K562 (cell line): ENCODE measurements around the gene MINDY4. TPM values are rescaled to one million over a fixed set of nuclear protein-coding genes. Genes with fewer than 3 reads are reported as not detected.

ENCODE experiments used
- CREB1 ChIP-seq, 2 experiments: sonication (generic) in 1 of 2; formaldehyde crosslinking in 1 of 2; IDR thresholded peaks; 2 replicates each; pipeline versions ENCODE4 v1.6.1 to v1.8.0; 2012 to 2022; ENCODE audit warnings: inconsistent platforms in 1 of 2, mild to moderate bottlenecking in 1 of 2, missing genetic modification reagents in 1 of 2, moderate library complexity in 1 of 2
- FOXK1 ChIP-seq: sonication (generic); formaldehyde crosslinking; IDR thresholded peaks from 2 replicates; pipeline ENCODE4 v1.8.0; 2022; ENCODE audit warnings: missing genetic modification reagents, mild to moderate bottlenecking, borderline replicate concordance
- GTF2A2 ChIP-seq: IDR thresholded peaks from 2 replicates; pipeline ENCODE4 v1.6.1; 2016; ENCODE audit warnings: mild to moderate bottlenecking, missing genetic modification characterization, missing compliant biosample characterization
- HDAC6 ChIP-seq: IDR thresholded peaks from 2 replicates; pipeline ENCODE4 v1.6.1; 2012; ENCODE audit warnings: low read depth, mild to moderate bottlenecking, control low read depth, inconsistent platforms, low read length, moderate library complexity
- HEY1 ChIP-seq: fragments of 250-450 bp; sonication (Bioruptor Pico); IDR thresholded peaks from 2 replicates; pipeline ENCODE4 v1.5.0; 2020; ENCODE audit warnings: mild to moderate bottlenecking, moderate library complexity, borderline replicate concordance
- HNRNPLL ChIP-seq: fragments of 200-400 bp; formaldehyde crosslinking; IDR thresholded peaks from 2 replicates; pipeline ENCODE4 v1.6.1; 2017; ENCODE audit warnings: low read length, low read depth, mild to moderate bottlenecking; ENCODE audit not compliant: poor library complexity, severe bottlenecking
- LEF1 ChIP-seq: fragments of 450-650 bp; IDR thresholded peaks from 2 replicates; pipeline ENCODE4 v1.6.1; 2016; ENCODE audit warnings: mild to moderate bottlenecking
- MAZ ChIP-seq, 2 experiments: fragments of 450-650 bp in 1 of 2; sonication (generic) in 1 of 2; formaldehyde crosslinking; IDR thresholded peaks in 1 of 2; conservative IDR thresholded peaks in 1 of 2; 2 replicates each; pipeline versions ENCODE4 v1.4.0 to v1.5.0; 2020; ENCODE audit warnings: mild to moderate bottlenecking in 1 of 2, missing genetic modification reagents in 1 of 2
- MBD2 ChIP-seq: sonication (generic); IDR thresholded peaks from 2 replicates; pipeline ENCODE4 v1.6.1; 2016; ENCODE audit warnings: low read depth, borderline replicate concordance
- NCOR1 ChIP-seq: fragments of 450-650 bp; IDR thresholded peaks from 2 replicates; pipeline ENCODE4 v1.6.1; 2016; ENCODE audit warnings: mild to moderate bottlenecking, moderate library complexity
- NONO ChIP-seq, 2 experiments: fragments of 200-400 bp in 1 of 2; fragments of 450-650 bp in 1 of 2; formaldehyde crosslinking in 1 of 2; IDR thresholded peaks; 2 replicates each; pipeline ENCODE4 v1.6.1; 2017; ENCODE audit warnings: low read depth in 2 of 2, mild to moderate bottlenecking in 2 of 2, moderate library complexity in 2 of 2, low read length in 1 of 2
- PHB2 ChIP-seq: fragments of 450-650 bp; IDR thresholded peaks from 2 replicates; pipeline ENCODE4 v1.6.1; 2017; ENCODE audit warnings: low read depth
- RAD21 ChIP-seq, 2 experiments: fragments of 250-450 bp in 1 of 2; fragments of 450-650 bp in 1 of 2; sonication (Bioruptor Pico) in 1 of 2; formaldehyde crosslinking in 1 of 2; IDR thresholded peaks in 1 of 2; conservative IDR thresholded peaks in 1 of 2; 2 replicates each; pipeline versions ENCODE4 v1.4.0 to v1.8.0; 2020 to 2022; ENCODE audit warnings: mild to moderate bottlenecking in 2 of 2, moderate library complexity in 1 of 2
- RNF2 ChIP-seq: sonication (generic); IDR thresholded peaks from 2 replicates; pipeline ENCODE4 v1.6.1; 2016
- RUNX1 ChIP-seq: sonication (generic); IDR thresholded peaks from 2 replicates; pipeline ENCODE4 v1.6.1; 2016; ENCODE audit warnings: antibody characterized with exemption, low read depth
- SAFB ChIP-seq: fragments of 200-400 bp; formaldehyde crosslinking; IDR thresholded peaks from 2 replicates; pipeline ENCODE4 v1.6.1; 2017; ENCODE audit warnings: low read depth, low read length, borderline replicate concordance
- SP1 ChIP-seq: sonication (generic); formaldehyde crosslinking; IDR thresholded peaks from 2 replicates; pipeline ENCODE4 v1.8.1; 2022; ENCODE audit warnings: mild to moderate bottlenecking, missing genetic modification reagents
- TAF1 ChIP-seq: IDR thresholded peaks from 2 replicates; pipeline ENCODE4 v1.6.1; 2011; ENCODE audit warnings: mild to moderate bottlenecking, low read length, moderate library complexity; ENCODE audit not compliant: insufficient read depth, control insufficient read depth, severe bottlenecking; ENCODE audit errors: extremely low read depth
- TBP ChIP-seq: optimal IDR thresholded peaks from 2 replicates; pipeline ENCODE3; 2011; ENCODE audit warnings: low read depth, low read length, improper control_type of control experiment
- ZEB2 ChIP-seq: fragments of 450-650 bp; IDR thresholded peaks from 2 replicates; pipeline ENCODE4 v1.6.1; 2016
- ZNF165 ChIP-seq: fragments of 250-450 bp; sonication (Bioruptor Pico); IDR thresholded peaks from 2 replicates; pipeline ENCODE4 v1.4.0; 2020; ENCODE audit warnings: borderline replicate concordance
- polyA plus RNA-seq, 8 experiments: library from polyadenylated mRNA; depleted of rRNA in 4 of 8; stranded (reverse) in 5 of 8; unstranded in 3 of 8; fragments of >200 nt; fragmentation: Nextera tagmentation in 2 of 8; fragmentation: Illumina TruSeq in 1 of 8; extraction: Ambion mirVana in 2 of 8; extraction: Trizol in 1 of 8; gene quantifications; 2 replicates each; pipeline versions ENCODE4 v1.2.1 to v1.2.3, GENCODE V29; 2011 to 2014; ENCODE audit warnings: inconsistent platforms in 1 of 8, missing spikeins in 1 of 8
- total RNA-seq, 7 experiments: library from RNA; depleted of rRNA in 6 of 7; stranded (reverse); fragments of >200 nt in 6 of 7; fragmentation: Illumina TruSeq in 2 of 7; extraction: Trizol in 2 of 7; gene quantifications; 2 replicates each; pipeline versions ENCODE4 v1.2.1 to v1.2.3, GENCODE V29; 2011 to 2021; ENCODE audit warnings: low replicate concordance in 1 of 7
- TF ChIP-seq, protein P1 (sequence below): fragments of 450-650 bp; IDR thresholded peaks from 2 replicates; pipeline ENCODE4 v1.6.1; 2016; ENCODE audit warnings: low read depth, mild to moderate bottlenecking, moderate library complexity
- TF ChIP-seq, protein P2 (sequence below): fragments of 150-350 bp; conservative IDR thresholded peaks from 2 replicates; pipeline ENCODE4 v1.6.1; 2014; ENCODE audit warnings: low read length
- TF ChIP-seq, protein P3 (sequence below): sonication (generic); formaldehyde crosslinking; IDR thresholded peaks from 2 replicates; pipeline ENCODE4 v1.8.0; 2023; ENCODE audit warnings: mild to moderate bottlenecking, missing genetic modification reagents

The MINDY4 gene
- total and polyA plus RNA-seq, 9 of the 15 experiments (the other 6 are each of a cell fraction or from before 2014, with no cell fraction given): 2.1 to 16.7 (median 11.0) TPM

DNA sequence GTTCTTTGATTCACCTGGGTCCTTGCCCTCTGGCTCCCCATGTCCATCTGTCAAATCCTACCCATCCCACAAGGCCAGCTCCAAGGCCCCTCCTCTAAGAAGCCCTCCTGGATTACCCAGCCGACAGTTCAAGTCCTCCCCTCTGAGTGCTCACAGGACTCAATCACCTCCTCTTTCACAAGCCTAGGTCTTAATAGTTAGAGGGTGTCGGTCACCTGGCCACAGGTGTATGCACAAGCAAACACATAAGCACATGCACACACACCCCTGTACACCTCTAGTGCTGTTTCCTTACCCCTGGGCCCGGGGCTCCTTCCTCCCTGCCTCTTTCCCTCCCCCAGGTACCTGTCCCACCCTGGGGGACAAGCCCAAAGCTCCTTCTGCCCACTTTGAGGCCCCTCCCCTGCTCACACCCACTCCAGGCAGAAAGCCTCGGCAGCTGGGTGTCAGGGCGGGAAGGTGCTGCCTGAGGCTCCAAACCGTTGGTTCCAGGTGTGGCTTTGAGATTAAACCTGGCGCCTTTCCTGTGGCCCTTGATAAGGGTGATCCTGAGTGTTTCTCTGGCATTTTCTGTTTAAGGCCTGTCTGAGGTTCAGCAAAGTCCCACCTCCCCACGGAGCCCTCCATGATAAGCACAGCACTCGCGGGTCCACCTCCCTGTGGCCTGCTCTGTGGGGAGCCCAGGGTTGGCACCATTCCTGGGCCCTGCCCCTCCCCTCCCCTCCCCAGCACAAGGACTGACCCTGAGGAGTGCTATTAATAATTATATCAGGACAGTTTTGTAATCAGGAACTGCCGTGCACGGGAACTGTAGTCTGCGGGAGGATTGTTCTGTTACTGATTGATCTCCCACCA, 125.8 kb downstream of the MINDY4 start (continued):
- TF ChIP-seq, protein P1, sequence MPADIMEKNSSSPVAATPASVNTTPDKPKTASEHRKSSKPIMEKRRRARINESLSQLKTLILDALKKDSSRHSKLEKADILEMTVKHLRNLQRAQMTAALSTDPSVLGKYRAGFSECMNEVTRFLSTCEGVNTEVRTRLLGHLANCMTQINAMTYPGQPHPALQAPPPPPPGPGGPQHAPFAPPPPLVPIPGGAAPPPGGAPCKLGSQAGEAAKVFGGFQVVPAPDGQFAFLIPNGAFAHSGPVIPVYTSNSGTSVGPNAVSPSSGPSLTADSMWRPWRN: 0 out of 2 replicates have a peak, but pooled peaks have one; percentile 34
- peak; percentile 91 for TF ChIP-seq NCOR1
- TF ChIP-seq MAZ (CRISPR knock-in tag; conservative IDR thresholded peaks at IDR 0.05 in 1 of 2, IDR thresholded peaks at IDR 0.05 in 1 of 2): 0 out of 4 replicates have a peak, but pooled peaks of 1 of the 2 experiments have one; percentile 43
- TF ChIP-seq LEF1: peak; percentile 27; the same call in 1 of the 2 replicates
- no peak for TF ChIP-seq TBP
- TF ChIP-seq HEY1 (CRISPR knock-in tag): no peak
- TF ChIP-seq HNRNPLL: no peak
- no peak for TF ChIP-seq FOXK1 (CRISPR knock-in tag)
- TF ChIP-seq RNF2: peak; percentile 43; the same call in 1 of the 2 replicates
- peak; percentile 81 for TF ChIP-seq RUNX1
- peak; percentile 39 for TF ChIP-seq TAF1
- no peak for TF ChIP-seq ZNF165 (CRISPR knock-in tag)
- peak; percentile 52; the same call in 1 of the 2 replicates for TF ChIP-seq PHB2
- peak; percentile 73 for TF ChIP-seq CREB1 (IDR thresholded peaks at IDR 0.05)
- TF ChIP-seq CREB1 (CRISPR knock-in tag; IDR thresholded peaks at IDR 0.05): no peak
- peak; percentile 45; the same call in 1 of the 2 replicates for TF ChIP-seq MBD2
- no peak for TF ChIP-seq HDAC6
- TF ChIP-seq, protein P2, sequence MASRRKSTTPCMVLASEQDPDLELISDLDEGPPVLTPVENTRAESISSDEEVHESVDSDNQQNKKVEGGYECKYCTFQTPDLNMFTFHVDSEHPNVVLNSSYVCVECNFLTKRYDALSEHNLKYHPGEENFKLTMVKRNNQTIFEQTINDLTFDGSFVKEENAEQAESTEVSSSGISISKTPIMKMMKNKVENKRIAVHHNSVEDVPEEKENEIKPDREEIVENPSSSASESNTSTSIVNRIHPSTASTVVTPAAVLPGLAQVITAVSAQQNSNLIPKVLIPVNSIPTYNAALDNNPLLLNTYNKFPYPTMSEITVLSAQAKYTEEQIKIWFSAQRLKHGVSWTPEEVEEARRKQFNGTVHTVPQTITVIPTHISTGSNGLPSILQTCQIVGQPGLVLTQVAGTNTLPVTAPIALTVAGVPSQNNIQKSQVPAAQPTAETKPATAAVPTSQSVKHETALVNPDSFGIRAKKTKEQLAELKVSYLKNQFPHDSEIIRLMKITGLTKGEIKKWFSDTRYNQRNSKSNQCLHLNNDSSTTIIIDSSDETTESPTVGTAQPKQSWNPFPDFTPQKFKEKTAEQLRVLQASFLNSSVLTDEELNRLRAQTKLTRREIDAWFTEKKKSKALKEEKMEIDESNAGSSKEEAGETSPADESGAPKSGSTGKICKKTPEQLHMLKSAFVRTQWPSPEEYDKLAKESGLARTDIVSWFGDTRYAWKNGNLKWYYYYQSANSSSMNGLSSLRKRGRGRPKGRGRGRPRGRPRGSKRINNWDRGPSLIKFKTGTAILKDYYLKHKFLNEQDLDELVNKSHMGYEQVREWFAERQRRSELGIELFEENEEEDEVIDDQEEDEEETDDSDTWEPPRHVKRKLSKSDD: no peak
- TF ChIP-seq GTF2A2 (tag): no peak
- TF ChIP-seq SP1 (CRISPR knock-in tag): no peak; the same call in none of the 2 replicates
- TF ChIP-seq ZEB2: peak; percentile 91
- TF ChIP-seq NONO (IDR thresholded peaks at IDR 0.05; ENCODE audit: low read depth in 2 of 2, low read length in 1 of 2): no peak
- TF ChIP-seq SAFB: no peak
- TF ChIP-seq, protein P3, sequence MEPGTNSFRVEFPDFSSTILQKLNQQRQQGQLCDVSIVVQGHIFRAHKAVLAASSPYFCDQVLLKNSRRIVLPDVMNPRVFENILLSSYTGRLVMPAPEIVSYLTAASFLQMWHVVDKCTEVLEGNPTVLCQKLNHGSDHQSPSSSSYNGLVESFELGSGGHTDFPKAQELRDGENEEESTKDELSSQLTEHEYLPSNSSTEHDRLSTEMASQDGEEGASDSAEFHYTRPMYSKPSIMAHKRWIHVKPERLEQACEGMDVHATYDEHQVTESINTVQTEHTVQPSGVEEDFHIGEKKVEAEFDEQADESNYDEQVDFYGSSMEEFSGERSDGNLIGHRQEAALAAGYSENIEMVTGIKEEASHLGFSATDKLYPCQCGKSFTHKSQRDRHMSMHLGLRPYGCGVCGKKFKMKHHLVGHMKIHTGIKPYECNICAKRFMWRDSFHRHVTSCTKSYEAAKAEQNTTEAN (CRISPR knock-in tag): no peak
- no peak for TF ChIP-seq RAD21 (CRISPR knock-in tag; conservative IDR thresholded peaks at IDR 0.05 in 1 of 2, IDR thresholded peaks at IDR 0.05 in 1 of 2)
